SKM-1 (cell line): ENCODE data around the gene SH3PXD2A.

Experiments used
- DNase-seq: peaks from one replicate; lab custom pipeline; 2025; ENCODE audit not compliant: unreplicated experiment; lab: John Stamatoyannopoulos, UW

The SH3PXD2A gene

DNA sequence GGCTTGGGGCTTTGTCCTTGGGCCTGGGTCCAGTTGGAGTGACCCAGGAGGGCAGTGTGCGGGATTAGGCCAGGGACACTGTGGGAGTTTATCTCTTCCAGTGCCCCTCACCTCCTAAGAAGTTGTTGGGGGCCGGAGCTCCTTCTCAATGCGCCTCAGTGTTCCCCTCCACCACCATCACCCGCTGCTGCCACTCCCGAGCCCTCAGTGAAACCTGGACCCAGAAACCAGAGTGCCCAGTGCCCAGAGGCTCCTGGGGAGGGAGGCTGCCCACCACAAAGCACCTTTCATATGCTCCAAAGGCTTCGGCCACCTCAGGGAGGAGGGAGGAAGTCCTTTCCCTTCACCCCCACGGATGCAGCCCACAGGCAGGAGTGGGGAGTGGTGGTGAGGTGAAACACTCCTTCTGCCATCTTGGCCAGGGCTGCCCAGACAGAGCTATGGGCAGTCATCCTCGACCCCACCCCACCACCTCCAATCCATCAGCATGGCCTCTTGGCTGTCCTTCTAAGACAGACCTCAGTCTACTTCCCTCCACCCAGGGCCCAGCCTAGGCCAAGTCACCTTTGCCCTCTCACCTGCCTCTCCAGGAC is 99.0 kb downstream of the SH3PXD2A start:
- DNase-seq: no peak

GRCh38 chr10:103752680-103753248 is 102.6 kb downstream of the SH3PXD2A start:
- no peak for DNase-seq

DNA sequence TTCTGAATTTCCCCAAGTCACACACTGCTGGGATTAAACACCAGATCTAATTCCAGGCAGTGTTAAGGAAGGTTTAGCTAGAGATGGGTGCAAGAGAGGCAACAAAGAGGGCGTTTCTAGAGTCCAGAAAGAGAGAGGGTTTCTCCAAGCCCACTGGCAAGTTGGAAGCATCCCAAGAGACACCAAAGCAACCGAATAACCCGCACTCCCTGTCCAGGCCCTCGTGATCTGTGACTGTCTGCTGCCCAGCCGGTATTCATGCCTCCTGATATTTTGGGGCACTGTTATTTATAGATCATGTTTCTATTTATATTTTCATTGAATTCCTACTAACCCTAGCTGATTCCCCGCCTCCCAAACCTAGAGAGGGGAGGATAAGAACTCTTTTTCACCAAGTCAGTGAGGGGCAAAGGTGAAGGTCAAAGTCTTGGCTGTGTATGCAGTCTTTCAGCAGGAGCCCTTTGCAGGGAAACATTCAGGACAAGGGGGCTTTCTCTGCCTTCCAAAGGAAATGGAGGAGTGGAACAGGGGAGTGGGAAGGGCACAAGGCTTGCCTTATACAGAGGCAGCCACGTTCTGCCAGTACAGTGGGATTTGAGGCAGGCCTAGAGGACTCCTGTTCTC is 103.6 kb downstream of the SH3PXD2A start:
- no peak for DNase-seq

GRCh38 chr10:103750836-103751235 is 104.5 kb downstream of the SH3PXD2A start:
- DNase-seq: no peak

GRCh38 chr10:103749779-103750178 is 105.6 kb downstream of the SH3PXD2A start:
- DNase-seq: no peak

- no peak for DNase-seq
These were observed 107.4 kb downstream of the SH3PXD2A start for GRCh38 chr10:103748020-103748419.

DNA sequence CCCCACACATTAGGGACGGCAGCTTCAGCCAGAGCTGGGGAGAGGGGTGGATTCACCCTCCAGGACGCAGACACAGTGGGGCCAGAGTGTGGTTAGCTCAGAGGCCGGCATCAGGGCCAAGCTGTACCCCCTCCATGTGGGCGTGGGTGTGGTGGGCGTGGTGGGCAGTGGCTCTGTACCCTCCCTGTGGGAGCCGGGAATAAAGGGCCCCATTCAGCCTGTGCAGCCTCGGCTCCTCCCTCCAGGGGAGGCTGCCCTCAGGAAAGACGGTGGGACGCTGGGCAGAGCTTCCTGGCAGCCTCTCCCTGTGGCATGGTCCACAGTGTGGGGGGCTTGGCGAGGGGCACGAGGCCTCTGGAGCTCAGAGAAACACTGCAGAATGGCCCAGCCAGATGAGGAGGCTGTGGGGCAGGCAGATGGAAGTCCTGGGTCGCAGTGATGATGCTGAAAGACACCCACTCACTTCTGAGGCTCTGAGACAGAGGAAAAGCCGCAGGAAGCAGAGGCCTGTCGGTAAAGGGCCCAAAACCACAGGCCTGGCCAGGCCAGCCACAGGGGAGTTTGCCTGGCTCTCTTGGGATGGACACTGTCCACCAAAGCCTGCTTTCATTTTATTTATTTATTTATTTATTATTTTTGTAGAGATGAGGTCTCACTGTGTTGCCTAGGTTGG is 108.0 kb downstream of the SH3PXD2A start:
- no peak for DNase-seq

DNA sequence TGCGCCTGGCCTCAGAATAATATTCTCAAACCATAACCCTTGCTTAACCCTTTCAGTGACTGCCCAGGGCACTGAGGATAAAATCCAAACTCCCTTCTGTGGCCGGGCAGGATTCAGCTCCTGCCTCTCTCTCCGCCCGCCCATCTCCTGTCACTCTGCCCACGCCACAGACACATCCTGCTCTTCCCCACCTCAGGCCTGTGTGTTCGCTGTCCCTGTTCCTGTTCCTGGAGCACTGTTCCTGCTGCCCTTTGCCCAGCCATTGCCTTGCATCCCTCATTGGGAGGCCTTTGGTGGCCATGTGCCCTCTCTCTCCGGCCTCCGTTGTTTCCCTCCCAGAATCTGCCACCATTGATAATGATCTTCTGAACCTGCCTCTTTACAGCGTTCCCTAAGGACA is 108.8 kb downstream of the SH3PXD2A start:
- DNase-seq: no peak

- DNase-seq: no peak
These were observed 109.8 kb downstream of the SH3PXD2A start for GRCh38 chr10:103745341-103746247.

DNA sequence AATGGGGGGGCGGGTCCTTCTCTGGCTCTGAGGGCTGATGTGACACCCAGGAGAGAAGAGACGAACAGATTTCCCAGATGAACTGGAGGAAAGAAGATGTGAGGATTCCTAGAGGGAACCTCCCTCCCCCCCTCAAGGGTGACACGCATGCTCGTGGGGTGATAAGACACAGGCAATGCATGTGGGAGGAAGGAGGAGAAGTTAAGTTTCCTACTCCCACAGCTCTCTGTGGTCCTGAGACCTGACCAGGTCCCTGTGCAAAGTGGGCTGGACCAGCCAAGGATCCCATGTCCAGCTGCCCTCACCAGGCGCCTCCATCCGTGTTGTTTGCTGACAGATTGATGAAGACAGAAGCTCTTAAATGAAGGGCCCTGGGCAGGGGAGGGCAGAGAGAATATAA is 112.6 kb downstream of the SH3PXD2A start:
- DNase-seq: no peak

GRCh38 chr10:103740611-103741010 is 114.8 kb downstream of the SH3PXD2A start:
- DNase-seq: no peak

DNA sequence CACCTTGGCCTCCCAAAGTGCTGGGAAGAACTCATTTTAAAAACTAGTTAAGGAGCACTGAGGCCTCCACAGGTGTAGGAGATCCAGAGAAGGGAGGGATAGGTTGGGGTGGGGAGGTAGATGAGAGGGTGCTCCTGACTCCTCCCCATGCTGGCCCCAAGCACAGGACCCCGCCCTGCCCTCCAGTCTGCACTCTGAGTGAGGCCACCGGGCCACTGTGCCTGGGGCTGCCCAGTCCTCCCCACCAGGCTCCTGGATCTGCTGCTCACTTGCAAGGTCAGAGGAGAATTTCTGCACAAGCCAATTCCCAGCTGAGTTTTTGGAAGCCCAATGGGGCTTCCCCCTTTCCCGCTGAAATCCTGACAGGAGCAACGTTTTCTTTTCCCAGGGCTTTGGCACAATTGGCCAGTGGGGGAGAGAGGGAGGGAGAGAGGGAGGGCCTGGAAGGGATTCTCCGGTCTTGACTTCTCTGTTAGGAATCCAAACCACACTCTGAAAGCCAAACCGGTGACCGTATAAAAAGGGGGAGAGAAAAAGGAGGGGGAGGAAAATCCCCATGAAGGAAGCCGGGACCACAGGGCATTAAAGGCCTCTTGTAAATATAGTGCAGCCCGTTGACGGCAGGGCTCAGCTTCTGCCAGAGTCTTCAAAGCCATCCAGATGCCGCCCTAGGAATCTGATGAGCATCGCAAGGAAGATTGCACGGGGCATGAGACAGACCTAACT is 116.2 kb downstream of the SH3PXD2A start:
- no peak for DNase-seq

DNA sequence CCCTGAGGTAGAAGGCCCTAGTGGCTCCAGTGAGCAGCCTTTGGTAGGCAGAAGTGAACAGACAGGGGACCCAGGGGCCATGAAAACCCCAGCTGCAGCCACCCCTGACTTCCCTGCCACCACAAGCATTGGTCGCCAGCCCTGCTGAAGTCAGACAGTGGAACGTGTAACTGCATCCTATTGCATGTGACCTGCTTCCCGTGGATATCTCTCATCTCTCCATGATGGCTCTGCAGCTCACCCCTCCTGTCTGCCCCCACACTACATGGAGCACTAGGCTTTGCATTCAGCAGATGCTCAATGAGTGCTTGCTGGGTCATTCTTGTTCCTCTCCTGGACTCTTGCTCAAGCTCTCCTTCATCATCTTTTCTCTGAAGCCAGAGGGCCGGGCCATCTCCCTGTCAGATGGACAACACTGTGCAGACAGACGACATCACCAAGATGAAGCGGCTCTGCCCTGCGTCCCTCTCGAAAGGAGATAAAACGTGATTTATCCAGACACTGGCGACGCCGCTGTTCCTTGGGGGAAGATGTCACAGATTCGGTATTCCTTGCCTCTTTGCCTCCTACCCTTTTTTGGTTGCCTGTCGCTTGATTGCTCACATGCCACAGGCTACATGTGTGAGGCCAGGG is 117.5 kb downstream of the SH3PXD2A start:
- DNase-seq: no peak

GRCh38 chr10:103736763-103737162 is 118.6 kb downstream of the SH3PXD2A start:
- DNase-seq: no peak

GRCh38 chr10:103736044-103736443 is 119.3 kb downstream of the SH3PXD2A start:
- DNase-seq: no peak

DNA sequence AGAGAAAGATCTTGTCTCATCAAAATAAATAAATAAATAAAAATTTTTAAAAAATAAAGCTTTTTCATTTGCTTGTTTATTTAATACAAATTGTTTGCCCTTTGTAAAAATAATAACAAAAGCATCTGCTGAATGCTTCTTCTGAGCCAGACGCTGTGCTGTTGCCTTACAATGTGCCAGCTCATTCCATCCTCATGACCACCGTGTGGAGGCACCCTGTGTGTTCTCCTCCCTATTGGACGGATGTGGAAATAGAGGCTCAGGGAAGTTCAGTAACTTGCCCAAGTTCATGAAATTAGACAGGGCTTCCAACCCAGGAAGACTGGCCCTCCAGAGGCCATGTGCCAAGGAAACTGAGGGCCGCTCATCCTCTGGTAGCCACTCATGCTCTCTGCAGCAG is 120.6 kb downstream of the SH3PXD2A start:
- no peak for DNase-seq

GRCh38 chr10:103733045-103733419 is 122.3 kb downstream of the SH3PXD2A start:
- DNase-seq: no peak

DNA sequence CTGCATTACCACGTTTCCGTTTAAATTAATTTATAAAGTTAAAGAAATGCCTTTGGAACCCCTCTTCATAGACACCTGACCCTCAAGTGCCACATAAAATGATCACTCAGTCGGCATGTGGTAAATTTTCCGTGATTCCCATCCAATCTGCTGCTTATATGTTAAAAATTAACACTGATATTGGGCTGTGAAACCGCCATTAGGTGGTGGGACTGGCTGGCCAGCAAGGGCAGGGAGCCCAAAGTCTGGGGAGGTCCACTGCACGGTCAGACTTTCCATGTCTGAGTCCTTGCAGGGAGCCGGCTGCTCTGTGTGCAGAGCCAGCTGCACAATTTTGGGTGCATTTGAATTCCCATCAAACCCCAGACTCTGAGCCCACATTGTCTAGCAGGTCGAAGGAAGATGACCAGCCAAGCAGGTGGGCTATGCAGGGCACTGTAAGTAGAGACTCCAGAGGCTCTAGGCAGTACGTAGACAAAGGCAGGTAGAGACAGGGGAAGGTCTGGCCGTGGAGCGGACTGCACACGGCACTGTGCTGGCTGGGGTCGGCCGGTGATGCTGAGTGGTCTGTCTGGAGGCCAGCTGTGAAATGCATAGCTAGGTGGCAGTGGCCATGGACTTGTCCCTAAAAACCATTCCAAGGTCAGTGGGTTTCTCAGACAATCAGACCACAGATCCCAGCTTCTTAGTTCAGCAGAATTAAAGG is 122.9 kb downstream of the SH3PXD2A start:
- DNase-seq: no peak

DNA sequence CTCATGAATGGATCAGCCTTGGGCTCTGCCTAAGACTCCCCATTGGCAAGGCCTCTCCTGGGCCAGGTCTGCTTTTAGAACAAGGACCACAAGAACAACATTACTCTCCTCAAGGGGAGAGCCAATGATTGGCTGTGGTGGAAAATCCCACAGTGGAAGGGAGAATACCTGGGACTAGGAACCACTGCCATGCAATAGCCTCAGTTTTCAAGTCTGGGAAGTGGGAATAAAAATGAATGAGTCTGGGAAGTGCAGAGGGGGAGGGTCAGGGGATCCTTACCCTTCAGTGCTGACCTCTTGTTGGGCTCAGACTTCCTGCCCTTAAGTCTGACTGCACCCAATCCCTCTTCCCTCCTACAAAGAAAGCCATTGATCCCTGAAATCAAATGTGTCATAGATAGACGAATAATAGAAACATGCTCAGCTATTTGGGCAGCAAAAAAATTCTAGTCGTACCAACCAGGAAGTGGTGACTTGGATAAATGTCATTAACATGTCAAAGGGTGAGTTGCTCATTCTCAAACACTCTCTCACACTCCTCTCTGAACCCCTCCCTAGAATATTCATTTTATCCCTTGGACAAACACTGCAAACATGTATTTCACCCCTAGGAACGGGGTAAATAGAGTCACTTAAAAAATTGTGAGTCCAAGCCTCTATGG is 123.6 kb downstream of the SH3PXD2A start:
- DNase-seq: no peak
